KG1 (cell line): ENCODE data around the gene SS18.
"Not testable (repeated sequence)": the region's sequence is repeated elsewhere in the genome, so short reads cannot be mapped to it uniquely, and the experiment has no call there.

ENCODE experiments used
- DNase-seq: peaks from one replicate; lab custom pipeline; 2025; lab: John Stamatoyannopoulos, UW

The SS18 gene

GRCh38 chr18:26090130-26091046 is at the start of gene SS18:
SS18 (minus strand) TSS chr18:26090613; CDS start chr18:26090569, 44 bp downstream.
- DNase-seq, result peak; percentile 90

- DNase-seq, result no peak
These were observed 45.1 kb upstream of the SS18 start for GRCh38 chr18:26135548-26135947.

- no peak for DNase-seq
These were observed 43.7 kb upstream of the SS18 start for GRCh38 chr18:26134107-26134506.

- no peak for DNase-seq
These were observed 43.2 kb upstream of the SS18 start, which contains the start of gene PSMA8 for GRCh38 chr18:26133652-26134051. PSMA8 (plus strand) TSS chr18:26133869; CDS start chr18:26133966, 97 bp downstream.

- DNase-seq, result not testable (repeated sequence)
These were observed 37.8 kb upstream of the SS18 start for GRCh38 chr18:26128192-26128591.

GRCh38 chr18:26127786-26128185 is 37.4 kb upstream of the SS18 start:
- DNase-seq, result no peak

GRCh38 chr18:26121994-26122393 is 31.6 kb upstream of the SS18 start:
- DNase-seq, result not testable (repeated sequence)

- no peak for DNase-seq
These were observed 31.1 kb upstream of the SS18 start for GRCh38 chr18:26121476-26121875.

- no peak for DNase-seq
These were observed 28.8 kb upstream of the SS18 start for GRCh38 chr18:26119246-26119645.

- DNase-seq, result no peak
These were observed 13.6 kb upstream of the SS18 start for GRCh38 chr18:26104035-26104434.

GRCh38 chr18:26103579-26103978 is 13.2 kb upstream of the SS18 start:
- DNase-seq, result no peak

GRCh38 chr18:26097563-26097962 is 7.2 kb upstream of the SS18 start:
- no peak for DNase-seq

- DNase-seq, result no peak
These were observed 6.4 kb upstream of the SS18 start for GRCh38 chr18:26096852-26097251.

- DNase-seq, result peak; percentile 81
These were observed 726 bp upstream of the SS18 start for GRCh38 chr18:26091047-26091630.

- DNase-seq, result no peak
These were observed 902 bp downstream of the SS18 start for GRCh38 chr18:26089293-26090129.

GRCh38 chr18:26088487-26088886 is 1.9 kb downstream of the SS18 start:
- DNase-seq, result no peak

- DNase-seq, result no peak
These were observed 3.5 kb downstream of the SS18 start for GRCh38 chr18:26086959-26087358.

GRCh38 chr18:26085056-26085455 is 5.4 kb downstream of the SS18 start:
- DNase-seq, result no peak

GRCh38 chr18:26083099-26083498 is 7.3 kb downstream of the SS18 start:
- DNase-seq, result no peak

GRCh38 chr18:26082475-26082874 is 7.9 kb downstream of the SS18 start:
- no peak for DNase-seq

- DNase-seq, result no peak
These were observed 16.2 kb downstream of the SS18 start for GRCh38 chr18:26074246-26074645.

- DNase-seq, result no peak
These were observed 16.7 kb downstream of the SS18 start for GRCh38 chr18:26073758-26074157.
